HG02943 (cell line): ENCODE results near the gene METAP1D.
"Not testable (repeated sequence)": the region's sequence is repeated elsewhere in the genome, so short reads cannot be mapped to it uniquely, and the experiment has no call there.

ENCODE experiments used
- ATAC-seq: cut with Tn5 transposase; IDR thresholded peaks from one replicate; pipeline ENCODE4 v1.9.1; 2021; ENCODE audit warnings: mild to moderate bottlenecking, low read depth, moderate library complexity; ENCODE audit not compliant: unreplicated experiment

Gene METAP1D

DNA sequence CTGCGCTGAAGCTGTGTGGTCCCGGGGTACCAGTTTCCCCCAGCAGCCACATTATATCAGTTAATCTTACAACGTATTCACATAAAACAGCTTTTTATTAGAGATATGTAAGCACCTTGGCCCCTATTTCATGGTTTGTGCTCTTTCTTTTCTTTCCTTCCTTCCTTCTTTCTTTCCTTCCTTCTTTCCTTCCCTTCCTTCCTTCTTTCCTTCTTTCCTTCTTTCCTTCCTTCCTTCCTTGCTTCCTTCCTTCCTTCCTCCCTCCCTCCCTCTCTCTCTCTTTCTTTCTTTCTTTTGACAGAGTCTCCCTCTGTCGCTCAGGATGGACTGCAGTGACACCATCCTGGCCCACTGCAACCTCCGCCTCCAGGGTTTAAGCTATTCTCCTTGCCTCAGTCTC lies 3.7 kb upstream of the METAP1D start:
- ATAC-seq, result no peak

DNA sequence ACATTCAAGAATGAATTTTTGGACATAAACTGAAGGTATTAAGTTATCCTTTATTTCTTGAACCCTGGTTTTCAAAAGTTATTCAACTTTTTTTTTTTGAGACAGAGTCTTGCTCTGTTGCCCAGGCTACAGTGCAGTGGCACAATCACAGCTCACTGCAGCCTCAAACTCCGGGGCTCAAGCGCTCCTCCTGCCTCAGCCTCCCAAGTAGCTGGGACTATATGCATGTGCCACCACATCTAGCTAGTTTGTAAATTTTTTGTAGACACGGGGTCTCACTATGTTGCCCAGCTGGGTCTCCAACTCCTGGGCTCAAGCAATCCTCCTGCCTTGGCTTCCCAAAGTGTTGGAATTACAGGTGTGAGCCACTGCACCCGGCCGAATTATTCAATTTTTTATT lies 2.7 kb upstream of the METAP1D start:
- not testable (repeated sequence) for ATAC-seq

DNA sequence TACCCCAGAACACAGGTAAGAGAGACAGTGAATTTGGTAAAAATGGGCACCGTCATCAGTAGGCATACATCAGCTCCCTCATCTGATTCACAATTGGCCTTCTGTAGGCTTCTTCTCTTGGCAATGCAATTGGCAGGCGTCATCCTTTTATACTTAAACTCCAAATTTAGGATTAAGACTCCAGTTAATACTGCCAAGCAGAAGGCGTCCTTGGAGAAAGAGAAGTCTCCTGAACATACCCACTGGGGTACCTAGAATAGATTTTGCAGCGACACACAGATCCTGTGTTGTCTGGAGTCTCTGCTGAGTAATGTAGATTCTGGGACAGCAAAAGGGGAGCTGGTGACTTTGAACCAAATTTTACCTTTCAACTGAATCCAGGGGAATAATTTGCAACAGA lies 592 bp upstream of the METAP1D start:
- no peak for ATAC-seq

DNA sequence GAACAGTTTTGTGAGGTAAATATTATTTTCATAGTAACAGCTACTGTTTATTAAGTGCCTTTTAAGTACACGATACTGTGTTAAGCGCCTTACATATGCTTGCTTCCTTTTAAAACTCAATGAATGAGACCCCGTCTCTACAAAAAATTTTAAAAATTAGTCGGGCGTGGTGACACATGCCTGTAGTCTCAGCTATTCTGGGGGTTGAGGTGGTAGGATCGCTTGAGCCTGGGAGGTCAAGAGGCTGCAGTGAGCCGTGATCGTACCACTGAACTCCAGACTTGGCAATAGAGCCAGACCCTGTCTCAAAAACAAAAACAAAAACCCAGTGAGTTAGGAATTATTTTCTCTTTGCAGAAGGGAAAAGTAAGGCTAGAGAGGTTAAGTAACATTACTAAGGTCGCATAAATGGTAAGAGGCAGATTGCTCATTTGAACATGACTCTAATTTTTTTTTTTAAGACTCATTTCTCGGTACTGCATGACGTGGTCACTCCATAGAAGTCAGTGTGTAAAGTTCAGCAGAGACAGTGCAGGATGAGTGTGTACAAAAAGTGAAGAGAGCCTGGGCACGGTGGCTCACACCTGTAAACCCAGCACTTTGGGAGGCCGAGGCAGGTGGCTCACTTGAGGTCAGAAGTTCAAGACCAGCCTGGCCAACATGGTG lies 1.1 kb downstream of the METAP1D start:
- no peak for ATAC-seq

DNA sequence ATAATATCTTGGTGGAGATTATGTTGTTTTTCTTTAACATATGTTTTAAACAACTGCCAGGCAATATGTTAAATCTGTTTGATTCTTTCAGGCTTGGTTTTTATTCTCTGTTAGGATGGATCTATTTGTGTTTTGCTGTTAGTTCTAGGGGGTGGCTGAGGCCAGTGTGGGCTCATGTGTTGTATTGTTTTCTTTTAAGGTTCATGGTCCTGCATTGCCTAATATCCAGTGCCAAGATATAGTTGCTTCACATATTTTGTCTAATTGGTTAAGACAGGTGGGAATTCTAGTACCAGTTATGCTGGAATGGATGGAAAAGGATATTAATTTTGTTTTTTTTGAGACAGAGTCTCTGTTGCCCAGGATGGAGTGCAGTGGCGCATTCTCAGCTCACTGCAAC lies 7.6 kb downstream of the METAP1D start:
- no peak for ATAC-seq

DNA sequence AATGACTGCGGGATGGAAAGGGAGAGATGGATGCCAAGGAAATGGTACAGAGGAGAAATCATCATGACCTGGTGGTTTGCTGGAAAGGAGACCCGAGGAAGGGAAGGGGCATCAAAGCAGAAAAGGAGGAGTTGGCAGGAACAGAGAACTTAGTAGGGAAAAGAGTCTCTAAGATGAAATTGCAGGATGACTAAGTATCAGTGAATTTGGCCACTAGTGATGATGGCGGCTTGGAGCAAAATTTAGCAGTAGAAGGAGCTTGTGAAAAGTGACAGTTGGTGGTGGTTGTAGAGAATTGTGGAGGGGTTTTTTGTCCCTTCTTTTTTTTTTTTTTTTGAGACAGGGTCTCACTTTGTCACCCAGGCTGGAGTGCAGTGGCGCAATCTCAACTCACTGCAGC lies 10.1 kb downstream of the METAP1D start:
- ATAC-seq, result no peak

DNA sequence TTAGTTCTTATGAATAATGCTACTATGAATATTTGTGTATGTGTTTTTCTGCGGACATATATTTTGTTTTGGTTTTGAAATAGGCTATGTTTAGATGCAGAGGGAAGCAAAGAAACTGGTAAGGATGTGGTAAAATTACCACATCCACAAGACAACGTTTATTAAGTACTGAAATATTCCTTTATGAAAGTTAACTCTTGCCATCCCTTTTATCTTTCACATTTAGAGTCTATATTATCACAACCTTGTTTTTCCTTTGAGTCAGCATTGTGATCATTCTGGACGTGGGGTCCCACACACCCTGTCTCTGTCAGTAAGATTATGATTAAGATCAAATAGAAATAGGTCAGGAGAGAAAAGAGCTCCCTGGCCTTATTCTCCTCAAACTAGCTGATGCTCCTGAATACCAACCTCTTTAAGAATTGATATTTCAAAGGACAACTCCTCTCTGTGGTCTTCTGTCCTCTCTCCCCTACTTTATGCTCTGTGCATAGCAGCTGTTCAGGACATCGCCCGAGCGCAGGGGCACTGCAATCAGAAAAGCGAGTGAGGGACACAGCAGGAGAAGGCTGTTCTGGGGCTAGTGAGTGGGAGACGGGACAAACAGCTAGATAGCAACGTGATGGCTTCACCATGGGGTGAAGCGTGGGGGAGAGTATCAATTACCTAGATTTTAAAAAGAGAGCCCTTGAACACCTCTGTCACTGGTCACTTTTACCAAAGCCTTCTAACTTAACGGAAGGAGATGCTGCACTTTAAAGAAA lies 12.2 kb downstream of the METAP1D start:
- ATAC-seq, result no peak

DNA sequence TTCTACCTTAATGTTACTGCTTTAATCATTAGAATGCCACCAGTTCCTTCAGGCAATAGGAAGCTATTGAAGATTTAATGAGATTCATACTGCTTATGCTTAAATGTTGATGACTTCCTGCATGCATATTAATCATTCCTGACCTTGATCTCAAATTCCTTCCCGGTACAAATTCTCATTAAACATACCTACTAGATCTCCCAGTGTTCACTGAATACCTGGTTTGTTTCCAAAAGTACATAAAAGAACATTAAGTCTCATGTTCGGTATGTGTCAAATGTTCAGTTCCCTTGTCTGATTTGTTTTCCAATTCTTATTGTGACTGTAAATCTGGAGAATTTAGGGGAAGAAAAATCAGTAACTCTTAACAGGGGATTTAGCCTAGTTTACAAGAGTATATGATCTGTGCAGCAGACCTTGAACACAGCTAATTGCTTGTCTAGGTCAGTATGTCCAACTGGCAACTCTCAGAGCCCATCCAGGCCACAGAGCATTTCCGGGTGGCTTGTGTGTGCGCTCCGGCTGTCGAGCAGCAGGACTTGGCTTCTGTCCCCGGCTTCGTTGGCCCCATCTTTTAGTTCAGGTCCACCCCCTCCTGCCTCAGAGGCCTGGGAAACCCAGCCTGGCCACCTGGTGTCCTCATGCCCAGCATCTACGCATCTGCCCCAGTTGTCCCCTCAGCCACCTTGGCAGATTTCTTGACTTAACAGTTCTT lies 13.1 kb downstream of the METAP1D start:
- ATAC-seq, result no peak

DNA sequence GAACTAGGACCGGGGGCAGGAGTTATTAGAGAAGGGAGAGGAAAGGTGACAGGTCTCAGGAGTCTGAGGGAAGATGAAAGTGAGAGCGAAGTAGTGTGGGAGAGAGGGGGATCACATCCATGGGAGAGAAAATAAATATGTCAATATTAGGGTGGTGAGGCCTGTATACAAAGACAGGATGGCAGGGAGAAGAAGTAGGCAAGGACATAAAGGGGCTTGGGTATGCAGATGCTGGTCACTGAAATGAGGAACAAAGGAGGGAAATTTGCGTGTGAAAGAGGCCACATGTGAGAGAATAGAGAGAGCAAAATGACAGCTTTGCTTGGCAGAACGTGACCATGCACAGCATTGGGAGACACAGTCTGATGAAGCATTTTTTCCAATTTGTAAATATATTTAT lies 13.6 kb downstream of the METAP1D start:
- ATAC-seq, result no peak

DNA sequence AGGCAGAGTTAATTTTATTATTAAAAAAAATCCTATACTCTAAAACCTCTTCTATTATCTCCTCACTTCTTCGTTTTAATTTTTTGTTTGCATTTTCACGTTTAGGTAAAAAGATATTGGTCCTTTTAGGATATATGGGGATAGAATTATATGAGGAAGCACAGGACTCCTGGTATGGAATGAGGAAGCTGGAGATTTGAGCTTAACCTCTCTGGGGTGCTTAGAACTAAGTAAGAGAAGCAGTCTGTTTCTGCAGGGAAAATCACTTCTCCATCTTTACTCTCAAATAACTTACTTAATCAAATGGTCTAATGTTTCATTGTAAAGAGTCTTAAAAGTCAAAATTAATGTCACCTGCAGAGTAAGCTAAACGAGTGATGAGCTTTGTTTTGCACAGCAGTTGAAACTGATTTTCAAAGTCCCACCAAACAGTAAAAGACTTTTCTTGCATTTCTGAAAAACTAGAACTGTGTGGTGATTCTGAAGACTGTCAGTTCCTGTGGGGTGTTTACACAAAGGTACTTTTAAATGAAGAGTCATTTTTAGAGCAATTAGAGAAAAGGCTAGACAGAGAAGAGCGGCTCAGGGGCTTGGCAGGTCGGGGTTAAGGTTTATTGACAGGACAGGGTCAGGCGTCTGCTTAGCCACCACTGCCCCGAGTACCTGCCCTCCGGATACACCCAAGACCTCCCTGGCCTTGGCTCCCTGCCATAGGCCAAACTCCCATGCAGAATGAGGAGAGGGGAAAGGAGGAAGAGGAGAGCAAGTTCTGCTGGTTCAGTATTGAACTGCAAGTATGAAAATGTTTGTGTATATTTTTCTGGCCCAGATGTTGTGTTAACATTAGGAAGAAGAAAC lies 21.6 kb downstream of the METAP1D start:
- ATAC-seq, result no peak

DNA sequence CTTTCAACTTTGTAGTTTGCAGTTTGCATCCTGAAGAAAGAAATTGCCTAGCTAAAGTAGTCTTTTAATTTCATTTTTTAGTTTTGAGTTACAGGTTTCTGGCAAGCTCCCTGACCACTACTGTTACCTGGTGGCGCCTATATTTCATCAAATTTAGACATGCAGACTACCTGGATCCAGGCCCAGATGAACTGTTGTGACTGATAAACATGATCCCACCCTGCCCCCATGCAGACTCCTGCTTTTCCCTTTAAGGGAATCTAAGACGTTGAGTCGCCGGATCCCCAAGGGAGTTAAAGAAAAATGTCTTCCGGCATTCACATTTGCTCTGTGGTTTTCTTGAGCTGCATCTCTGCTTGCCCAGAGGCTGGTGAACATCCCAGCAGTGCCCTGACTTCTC lies 22.2 kb downstream of the METAP1D start:
- no peak for ATAC-seq

DNA sequence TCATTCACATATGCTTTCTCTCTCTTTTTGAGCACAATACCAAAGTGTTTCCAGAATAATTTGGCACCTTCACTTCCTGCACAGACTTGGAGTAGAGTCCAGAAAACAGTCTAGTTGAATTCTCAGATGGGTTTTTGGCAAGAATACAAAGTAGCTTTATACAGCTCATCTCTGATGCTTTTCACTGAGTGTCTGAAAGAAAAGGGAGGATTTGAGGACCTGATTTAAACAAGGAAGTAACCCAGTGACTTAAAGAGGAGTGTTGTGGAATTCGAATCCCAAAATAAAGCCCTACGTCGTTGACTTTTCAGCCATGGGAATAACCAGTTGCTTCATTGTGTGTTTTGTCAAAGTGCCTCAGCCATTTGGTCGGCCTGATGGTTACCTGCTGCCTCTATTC lies 31.8 kb downstream of the METAP1D start:
- ATAC-seq, result no peak

DNA sequence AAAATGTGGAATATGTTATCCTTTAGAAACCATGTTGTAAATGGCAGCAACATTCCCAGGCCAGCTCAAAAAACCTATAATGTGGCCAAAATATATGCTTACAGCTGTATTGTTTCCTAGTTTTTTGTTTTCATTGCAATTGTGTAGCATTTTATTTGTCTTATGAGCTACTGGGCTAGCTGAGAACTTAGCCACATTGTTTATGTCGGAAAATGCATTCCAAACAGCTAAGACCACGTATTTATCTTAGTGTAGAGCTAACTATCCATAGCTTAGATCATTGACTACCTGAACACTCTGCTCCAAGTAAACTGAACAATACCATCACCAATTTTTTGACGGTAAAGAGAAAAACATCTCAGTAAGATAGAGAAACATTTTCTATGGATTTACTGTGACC lies 38.4 kb downstream of the METAP1D start:
- ATAC-seq, result no peak

DNA sequence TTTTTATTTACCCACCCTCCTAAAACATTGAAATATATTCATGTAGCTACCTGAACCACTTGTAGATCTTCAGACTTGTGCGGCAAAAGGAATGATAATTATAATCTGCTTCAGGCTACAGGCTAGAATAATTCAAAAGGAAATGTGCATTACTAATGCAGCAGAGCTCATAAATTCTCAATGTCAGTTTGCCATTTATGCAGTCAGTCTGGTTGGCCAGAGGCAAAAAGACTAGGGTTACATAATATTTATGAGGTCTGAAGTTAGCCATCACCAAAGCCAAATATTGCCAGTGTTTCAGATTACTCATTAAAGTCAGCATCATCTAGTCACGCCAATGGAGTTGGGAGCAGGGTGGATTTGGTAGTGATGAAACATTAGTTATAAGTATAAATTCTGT lies 38.9 kb downstream of the METAP1D start:
- ATAC-seq, result no peak

DNA sequence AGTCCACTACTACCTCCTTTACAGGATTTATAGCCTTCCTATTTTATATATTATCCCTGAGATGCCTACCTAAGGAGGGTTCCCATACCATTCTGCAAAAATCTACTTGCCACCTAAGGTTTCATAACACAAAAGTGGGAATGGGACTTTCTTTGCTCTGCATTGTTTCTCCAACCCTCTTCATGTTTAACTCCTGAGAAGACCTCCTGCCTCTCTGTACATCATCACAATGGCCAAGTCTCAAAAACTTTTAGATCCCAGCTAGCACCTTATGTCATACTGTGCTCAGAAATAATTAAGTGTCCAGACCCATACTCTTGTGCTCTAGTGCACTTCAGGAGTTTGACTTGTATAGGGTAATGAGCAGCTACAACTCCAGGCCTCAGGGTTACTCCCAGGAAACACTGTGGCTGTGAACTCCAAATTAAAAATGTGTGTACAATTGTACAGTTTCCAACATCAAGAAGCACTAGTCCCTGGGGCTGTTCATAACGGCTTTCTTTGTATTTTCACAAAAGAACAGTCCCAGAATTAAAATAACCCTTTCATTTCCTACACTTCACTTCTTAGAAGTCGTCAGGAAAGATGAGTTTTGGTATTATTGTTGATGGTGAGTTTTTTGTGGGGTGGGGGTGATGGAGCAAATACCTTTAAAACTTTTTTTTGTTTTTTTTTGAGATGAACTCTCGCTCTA lies 39.4 kb downstream of the METAP1D start:
- no peak for ATAC-seq

DNA sequence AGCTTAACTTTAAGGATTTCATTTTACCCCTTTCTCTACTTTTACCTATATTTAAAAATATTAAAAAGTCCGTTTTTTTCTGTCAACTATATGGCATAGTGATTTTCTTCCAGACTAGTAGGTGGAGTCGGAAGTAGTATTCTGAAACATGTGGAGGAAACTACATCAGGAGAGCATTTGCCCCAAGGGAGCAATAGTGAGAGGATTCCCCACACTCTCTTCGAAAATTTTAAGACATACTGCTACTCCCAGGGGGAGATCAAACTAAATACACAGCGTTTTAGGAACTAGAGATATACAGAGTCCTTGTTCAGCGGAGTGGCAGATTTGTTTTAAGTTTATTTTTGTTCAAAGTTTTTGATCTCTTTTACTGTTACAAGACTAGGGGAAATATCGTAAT lies 40.6 kb downstream of the METAP1D start:
- no peak for ATAC-seq

DNA sequence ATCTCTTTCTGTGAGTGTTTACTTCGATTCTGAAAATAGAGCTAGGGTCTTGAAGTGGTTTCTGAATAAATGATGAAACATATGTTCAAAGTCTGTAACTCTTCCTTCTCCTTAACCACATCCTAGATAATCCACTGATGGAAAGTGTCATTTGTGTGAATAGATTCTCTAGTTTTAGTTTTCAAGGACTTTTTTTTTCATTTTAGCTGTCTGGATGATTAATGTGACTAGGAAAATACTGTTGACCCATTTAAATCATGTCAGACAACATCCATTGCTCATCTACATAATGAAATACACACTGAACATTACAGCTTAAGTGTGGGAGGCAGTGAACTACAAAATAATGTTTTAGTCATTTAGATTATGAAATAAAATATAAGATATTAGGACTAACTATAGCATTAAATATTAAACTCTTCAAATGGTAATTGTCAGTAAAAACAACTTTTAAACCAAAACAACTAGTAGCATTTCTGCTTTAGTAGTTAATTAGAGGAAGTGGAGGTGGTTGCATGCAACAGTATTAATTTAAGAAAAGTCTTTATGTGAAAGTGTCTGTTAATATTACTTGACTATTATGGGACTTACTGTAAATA lies 46.4 kb downstream of the METAP1D start:
- ATAC-seq, result no peak

DNA sequence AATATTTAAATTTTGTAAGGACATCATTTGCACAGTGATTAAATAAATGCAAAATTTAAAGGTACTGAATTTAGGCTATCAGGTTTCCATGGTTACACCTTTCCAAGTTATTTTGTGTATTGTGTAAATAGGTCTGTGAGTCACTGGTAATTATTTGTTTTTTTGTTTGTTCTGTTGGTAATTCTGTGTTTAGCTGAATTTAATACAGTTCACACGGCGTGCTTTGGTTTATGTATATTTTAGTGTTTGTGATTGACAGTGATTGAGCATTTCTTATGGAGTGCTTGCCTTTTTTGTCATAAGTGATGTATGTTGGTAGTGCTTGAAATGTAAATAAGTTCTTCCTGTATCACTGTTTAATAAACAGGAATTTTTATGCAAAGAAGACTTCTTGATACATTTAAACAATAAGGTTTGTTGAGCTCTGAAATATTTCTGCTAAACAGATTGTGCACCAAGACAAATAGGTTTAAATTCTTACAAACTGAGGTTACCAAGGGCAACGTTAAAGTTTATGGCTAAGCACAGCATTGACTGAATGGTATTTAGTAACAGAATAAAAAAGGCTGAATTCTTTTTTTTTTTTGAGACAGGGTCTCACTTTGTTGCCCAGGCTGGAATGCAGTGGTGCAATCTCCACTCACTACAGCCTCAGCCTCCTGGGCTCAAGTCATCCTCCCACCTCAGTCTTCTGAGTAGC lies 47.3 kb downstream of the METAP1D start:
- ATAC-seq, result no peak
